Measurements from ENCODE around the gene CYP46A1. TPM values are rescaled to one million over a fixed set of nuclear protein-coding genes. Genes with fewer than 3 reads are reported as not detected.

The CYP46A1 gene
- total and polyA plus RNA-seq, 10 donors = 0.11 to 0.85 (median 0.32) TPM

DNA sequence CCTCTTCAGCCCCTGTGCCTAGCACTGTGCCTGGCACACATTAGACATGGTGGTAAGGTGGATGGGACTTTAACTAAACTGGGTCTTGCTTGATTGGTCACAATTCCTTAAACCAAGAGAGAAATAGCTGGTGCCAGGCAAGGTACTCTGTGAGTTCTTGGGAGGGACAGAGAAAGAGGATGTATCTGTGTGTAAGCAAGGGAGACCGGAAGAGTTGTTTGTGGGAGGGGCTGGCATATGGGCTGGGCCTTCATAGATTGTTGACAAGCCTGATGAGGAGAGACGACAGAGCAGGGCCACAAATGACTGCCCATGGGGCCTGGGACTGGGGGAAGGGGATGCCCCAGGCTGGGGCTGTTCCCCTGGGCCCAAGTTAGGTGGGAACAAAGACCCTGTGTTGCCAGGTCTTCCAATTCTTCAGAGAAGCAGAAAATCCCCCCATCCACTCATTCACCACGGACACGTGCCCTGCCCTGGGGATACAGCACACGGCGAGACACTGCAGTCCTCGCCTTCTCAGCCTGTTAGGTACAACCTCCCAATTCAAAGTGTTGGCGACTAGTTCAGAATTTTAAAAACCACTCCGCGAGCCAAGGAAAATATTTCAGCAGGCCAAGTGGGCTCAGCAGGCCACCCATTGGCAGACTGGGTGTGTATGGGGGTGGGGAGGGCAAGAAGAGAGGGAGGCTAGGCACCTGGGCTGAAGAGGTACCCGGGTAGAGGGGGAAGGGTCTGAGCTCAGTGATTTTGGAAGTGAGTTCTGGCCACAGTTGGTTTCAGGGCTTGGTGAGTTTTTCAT is 11.4 kb upstream of the CYP46A1 start:
- 75 to 79% (median 76%) methylated on average over 11 of the region's 11 CpGs for WGBS, 5 donors
- Histone ChIP-seq H3K27ac (peak overlapping the region in 4 of 8 donors; percentile 14 to 48 (median 36)), H3K4me1 (peaks cover 0 to 9% (median 0%) of the 10 kb centered on the region in 6 donors), H3K27me3 (replicated peaks in 1 of 7) (peaks cover 0 to 27% (median 7%) of the 10 kb centered on the region in 7 donors), H3K36me3 (no peaks in the 10 kb centered on the region), H3K9me3 (peaks cover 0 to 8% (median 5%) of the 10 kb centered on the region in 8 donors), H3K4me3 (no peak overlapping the region)
- peak; percentile 68 for DNase-seq
- intact Hi-C loops (cut with DNase I; ENCODE audit: low total_unique reads) = no loop called here
- TF ChIP-seq POLR2AphosphoS5 (IDR thresholded peaks at IDR 0.05) = no peak
- TF ChIP-seq, protein P1, sequence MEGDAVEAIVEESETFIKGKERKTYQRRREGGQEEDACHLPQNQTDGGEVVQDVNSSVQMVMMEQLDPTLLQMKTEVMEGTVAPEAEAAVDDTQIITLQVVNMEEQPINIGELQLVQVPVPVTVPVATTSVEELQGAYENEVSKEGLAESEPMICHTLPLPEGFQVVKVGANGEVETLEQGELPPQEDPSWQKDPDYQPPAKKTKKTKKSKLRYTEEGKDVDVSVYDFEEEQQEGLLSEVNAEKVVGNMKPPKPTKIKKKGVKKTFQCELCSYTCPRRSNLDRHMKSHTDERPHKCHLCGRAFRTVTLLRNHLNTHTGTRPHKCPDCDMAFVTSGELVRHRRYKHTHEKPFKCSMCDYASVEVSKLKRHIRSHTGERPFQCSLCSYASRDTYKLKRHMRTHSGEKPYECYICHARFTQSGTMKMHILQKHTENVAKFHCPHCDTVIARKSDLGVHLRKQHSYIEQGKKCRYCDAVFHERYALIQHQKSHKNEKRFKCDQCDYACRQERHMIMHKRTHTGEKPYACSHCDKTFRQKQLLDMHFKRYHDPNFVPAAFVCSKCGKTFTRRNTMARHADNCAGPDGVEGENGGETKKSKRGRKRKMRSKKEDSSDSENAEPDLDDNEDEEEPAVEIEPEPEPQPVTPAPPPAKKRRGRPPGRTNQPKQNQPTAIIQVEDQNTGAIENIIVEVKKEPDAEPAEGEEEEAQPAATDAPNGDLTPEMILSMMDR (IDR thresholded peaks at IDR 0.05 in 8 of 11, conservative IDR thresholded peaks at IDR 0.05 in 3 of 11) = no peak
- no peak for TF ChIP-seq POLR2A (IDR thresholded peaks at IDR 0.05)

DNA sequence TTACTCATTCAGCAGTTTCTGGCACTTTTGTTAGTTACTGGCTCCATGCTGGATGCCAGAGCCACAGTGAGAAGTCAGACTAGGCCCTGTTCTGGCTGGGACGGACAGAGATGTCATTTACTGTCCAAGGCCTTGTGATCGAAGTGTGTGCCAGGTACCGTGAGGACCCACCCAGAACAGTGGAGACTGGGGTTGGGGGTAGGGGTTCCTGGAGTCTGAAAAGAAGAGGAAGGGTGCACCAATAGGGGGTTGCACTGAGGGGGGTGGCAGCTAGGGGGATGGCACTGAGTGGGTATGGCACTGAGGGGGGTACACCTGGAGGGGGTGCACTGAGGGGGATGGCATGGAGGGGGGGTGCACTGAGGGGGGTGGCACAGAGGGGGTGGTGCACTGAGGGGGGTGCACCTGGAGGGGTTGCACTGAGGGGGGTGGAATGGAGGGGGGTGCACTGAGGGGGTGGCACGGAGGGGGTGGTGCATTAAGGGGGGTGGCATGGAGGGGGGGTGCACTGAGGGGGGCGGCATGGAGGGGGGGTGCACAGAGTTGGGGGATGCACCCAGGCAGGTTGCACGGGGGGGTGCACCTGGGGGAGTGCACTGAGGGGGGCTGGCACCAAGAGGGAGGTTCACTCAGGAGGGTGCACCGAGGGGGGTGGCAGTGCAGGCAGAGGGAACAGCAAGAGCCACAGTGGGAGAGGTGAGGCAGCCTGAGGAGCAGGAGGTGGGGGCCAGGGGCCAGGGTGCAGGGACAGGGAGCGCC is 10.6 kb upstream of the CYP46A1 start:
- 81 to 94% (median 90%) methylated on average over 7 to 8 of the region's 8 CpGs for WGBS, 5 donors
- peak; percentile 48 for DNase-seq

GRCh38 chr14:99674064-99674650 is 9.9 kb upstream of the CYP46A1 start:
- no peak overlapping the region for H3K27ac ChIP-seq
- peak; percentile 44 for DNase-seq
- TF ChIP-seq POLR2A (IDR thresholded peaks at IDR 0.05) (no peak), POLR2AphosphoS5 (IDR thresholded peaks at IDR 0.05) (no peak)
- TF ChIP-seq, protein P1 (IDR thresholded peaks at IDR 0.05 in 8 of 11, conservative IDR thresholded peaks at IDR 0.05 in 3 of 11) = no peak

More for the DNA sequence above, 10.6 kb upstream of the CYP46A1 start:
- peaks cover 0 to 27% (median 7%) of the 10 kb centered on the region in 7 donors for H3K27me3 ChIP-seq (replicated peaks in 1 of 7)
- TF ChIP-seq POLR2AphosphoS5 (IDR thresholded peaks at IDR 0.05) = no peak
- no peak for TF ChIP-seq POLR2A (IDR thresholded peaks at IDR 0.05)
- TF ChIP-seq, protein P1 (IDR thresholded peaks at IDR 0.05 in 8 of 11, conservative IDR thresholded peaks at IDR 0.05 in 3 of 11) = no peak
- peaks cover 0 to 16% (median 12%) of the 10 kb centered on the region in 8 donors for H3K9me3 ChIP-seq
- no peak overlapping the region for H3K4me3 ChIP-seq
- H3K4me1 ChIP-seq = peaks cover 0 to 9% (median 0%) of the 10 kb centered on the region in 6 donors
- peak overlapping the region in 2 of 8 donors; percentile 23 to 48 for H3K27ac ChIP-seq
- no peaks in the 10 kb centered on the region for H3K36me3 ChIP-seq
- intact Hi-C loops (cut with DNase I; ENCODE audit: low total_unique reads) = no loop called here

More at GRCh38 chr14:99674064-99674650, 9.9 kb upstream of the CYP46A1 start:
- no peaks in the 10 kb centered on the region for H3K36me3 ChIP-seq
- intact Hi-C loops (cut with DNase I; ENCODE audit: low total_unique reads) = no loop called here
- no peak overlapping the region for H3K4me3 ChIP-seq
- peaks cover 0 to 9% (median 0%) of the 10 kb centered on the region in 6 donors for H3K4me1 ChIP-seq
- peaks cover 0 to 27% (median 7%) of the 10 kb centered on the region in 7 donors for H3K27me3 ChIP-seq (replicated peaks in 1 of 7)
- H3K9me3 ChIP-seq = peaks cover 0 to 23% (median 17%) of the 10 kb centered on the region in 8 donors
- 82 to 98% (median 89%) methylated on average over 7 to 9 of the region's 9 CpGs for WGBS, 5 donors
